GM21786 (cell line): ENCODE data around the gene ROPN1.
A peak's percentile ranks its signal among the peaks of the same experiment; 100 is the strongest.
"Not testable (repeated sequence)": the region's sequence is repeated elsewhere in the genome, so short reads cannot be mapped to it uniquely, and the experiment has no call there.

Experiments used
- ATAC-seq: cut with Tn5 transposase; IDR thresholded peaks from one replicate; pipeline ENCODE4 v1.9.1; 2021; ENCODE audit not compliant: unreplicated experiment

The ROPN1 gene

DNA sequence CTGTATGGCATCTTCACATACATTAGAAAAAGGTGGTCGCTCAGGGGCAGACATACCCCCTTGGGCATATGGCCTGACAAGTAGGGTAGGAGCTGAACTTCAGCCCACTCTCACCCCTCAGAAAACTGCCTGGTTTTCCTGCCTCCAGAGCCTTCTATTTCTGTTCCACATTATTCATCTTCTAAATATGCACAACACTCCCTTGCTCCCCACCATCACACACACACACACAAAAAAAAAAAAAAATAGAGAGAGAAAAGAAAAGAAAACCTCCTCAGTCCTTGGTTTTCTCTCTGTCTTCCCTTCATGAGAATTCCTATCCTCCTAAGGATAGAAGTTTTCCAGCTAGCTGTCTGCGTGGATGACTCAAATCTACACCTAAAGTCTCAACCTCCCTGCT is 5.6 kb upstream of the ROPN1 start:
- no peak for ATAC-seq

DNA sequence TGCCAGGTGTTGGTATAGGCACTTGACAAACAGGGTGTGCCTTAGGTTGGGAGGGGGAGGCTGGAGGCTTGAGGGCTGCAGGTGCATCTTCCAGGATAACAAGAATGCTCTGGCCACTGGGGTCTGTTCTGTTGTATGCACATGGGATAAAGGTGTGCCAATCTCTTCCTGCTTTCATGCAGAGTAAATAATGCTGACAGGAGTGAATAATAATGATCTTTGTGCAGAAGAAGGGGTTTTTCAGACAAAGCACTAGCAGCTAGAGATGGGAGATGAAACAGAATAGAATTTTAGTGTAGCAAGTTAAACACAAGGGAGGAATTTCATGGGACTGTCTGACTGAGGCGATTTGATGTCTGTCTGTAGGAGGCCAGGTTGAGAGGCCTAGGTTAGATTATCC is 1.9 kb upstream of the ROPN1 start:
- ATAC-seq: no peak

DNA sequence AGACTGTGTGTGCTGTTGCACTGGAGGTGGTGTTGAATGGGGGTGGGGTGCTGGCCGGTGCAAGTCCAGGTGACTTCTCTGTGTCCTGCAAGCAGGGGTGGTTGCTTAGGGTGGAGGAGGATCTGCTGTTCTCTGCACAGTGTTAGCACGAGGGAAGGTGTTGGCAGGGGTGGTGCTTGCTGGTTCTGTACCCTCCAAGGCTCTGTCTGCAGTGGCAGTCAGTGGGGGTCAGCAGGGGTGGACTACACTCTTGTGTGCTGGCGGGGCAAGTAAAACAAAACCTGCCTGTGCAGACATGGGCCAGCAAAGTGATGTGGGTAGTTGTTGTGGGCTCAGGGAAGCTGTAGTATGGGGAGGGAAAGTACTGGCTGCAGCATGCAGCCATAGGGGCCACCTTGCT is 5.5 kb downstream of the ROPN1 start:
- no peak for ATAC-seq

- no peak for ATAC-seq
These were observed 7.0 kb downstream of the ROPN1 start for GRCh38 chr3:123984957-123985356.

DNA sequence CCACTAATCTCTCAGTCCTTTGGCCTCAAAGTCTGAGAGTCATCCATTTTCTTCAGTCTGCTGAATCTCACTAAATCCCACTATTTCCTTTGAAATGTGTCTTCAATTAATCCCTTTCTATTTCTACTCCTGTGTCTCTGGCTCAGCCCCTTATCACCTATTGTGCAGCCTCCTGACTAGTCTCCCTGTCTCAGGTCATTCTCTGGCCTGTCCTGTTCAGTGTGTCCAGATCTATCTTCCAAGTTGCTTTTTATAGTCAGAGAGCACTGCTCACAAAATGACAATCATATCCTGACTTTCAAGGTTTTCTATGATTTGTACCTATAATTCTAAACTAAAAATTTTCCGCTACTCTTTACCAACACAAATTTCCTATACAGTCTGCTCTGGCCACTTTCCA is 7.6 kb downstream of the ROPN1 start:
- ATAC-seq: no peak

- ATAC-seq: not testable (repeated sequence)
These were observed 10.6 kb downstream of the ROPN1 start for GRCh38 chr3:123981317-123981716.

DNA sequence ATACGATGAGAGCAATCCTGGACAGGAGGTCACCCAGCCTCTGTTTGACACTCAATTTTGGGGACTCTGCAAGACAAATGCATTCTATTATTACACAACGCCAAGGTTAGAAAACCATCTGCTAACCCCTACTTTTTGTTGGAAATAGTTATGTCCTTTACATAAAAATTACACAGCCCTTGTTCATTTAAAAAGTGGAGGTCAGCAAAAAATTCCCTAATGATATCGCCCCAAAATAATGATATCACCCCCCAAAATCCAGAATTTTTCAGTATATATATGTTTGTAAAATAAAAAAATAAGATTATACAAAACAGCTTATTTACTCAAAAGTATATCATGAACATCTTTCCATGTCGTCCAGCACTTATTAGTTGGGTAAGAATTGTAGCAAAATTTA is 11.4 kb downstream of the ROPN1 start:
- no peak for ATAC-seq

DNA sequence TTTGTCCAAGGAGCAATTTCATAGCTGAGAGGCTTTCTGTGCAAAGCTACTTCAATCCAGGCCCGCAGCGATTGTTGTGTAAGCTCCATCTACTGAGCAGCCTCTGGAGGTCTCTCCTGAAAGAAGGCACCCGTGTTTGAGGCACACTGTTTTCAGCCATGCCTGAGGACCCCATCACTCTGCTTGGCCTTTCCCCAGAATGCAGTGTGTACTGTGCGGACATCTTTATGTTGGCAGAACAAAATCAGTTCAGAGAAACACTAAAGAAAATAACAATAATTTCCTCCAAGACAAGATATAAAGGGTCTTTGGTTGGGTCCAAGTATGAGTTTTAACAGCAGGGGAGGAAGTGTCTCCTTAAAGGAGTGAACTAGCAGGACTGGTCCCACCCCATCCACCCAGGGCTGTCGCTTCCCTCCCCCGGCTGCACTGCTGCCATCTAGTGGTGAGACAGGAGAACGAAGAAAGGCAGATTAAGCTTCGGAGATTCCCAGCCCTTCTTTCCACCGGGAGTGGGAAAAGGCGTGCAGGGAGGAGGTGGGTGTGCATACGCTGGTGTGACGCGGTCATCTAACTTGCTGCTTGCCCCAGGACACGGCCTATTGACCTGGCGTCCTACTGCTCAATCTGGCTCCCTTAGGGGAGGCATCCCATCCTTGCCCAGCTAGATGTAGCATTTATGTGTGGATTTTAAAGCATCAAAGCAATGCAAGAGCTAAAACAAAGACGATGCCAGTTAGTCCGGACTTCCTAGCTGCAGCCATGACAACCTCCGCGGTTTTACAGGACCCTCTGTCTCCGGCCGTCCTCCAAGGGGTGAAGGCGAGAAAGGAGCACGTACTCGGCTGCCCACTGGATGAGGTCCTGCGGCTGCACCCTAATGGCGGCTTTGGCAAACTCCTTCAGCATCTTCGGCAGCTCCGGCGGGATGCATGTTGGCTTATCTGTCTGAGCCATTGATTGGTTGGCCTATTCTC is 12.1 kb downstream of the ROPN1 start:
- ATAC-seq: not testable (repeated sequence)

DNA sequence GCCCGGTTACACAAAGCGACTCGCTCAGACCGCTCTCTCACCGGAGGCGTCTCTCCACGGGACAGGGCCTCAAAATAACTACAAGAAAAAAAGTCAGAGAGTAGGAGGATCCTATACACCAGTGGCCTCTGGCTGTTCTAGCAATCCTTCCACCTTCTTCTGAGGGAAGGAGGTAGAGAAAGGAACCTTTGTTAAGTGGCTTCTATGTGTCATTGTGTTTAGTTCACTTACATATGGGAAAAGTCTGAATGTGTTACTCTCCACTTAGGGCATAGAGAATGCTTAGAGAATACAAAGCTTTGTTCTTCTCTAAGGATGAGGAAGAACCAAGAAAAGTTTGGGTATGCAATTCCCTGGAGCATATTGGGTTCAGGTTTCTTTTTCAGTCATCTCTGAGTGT is 15.0 kb downstream of the ROPN1 start:
- not testable (repeated sequence) for ATAC-seq

DNA sequence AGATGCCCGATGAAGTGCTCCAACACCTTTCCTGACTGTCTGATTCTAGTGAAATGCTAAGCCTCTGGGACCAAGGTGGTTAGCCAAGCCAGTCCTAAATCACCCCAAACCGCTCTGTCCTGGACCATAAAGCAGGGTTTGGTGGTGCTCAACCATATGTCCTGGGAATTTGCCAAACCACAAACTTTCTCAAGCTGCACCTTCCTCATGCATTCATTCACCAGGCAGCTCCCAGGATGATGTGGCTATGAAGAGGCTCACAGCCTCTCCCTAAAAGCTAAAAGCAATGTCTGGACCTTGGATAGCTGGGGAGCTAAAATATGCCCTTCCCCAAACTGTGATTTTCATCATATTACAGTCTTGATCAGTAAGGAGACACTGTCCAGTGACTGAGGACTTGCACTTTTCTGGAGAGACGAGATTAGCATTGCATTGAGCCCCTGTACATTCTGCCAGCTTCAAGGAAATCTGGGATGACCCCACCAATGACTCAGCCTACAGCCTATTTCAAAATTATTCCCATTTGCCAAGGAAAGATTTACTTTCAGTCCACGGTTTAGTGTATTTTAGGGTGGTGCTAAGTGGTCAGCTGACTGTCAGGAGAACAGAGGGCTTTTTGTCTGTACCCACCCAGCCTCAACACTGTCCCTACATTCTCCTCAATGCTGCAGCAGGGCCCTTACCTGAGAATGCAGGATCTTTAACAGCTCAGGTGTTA is 15.6 kb downstream of the ROPN1 start:
- not testable (repeated sequence) for ATAC-seq

- not testable (repeated sequence) for ATAC-seq
These were observed 16.9 kb downstream of the ROPN1 start for GRCh38 chr3:123975030-123975429.

- no peak for ATAC-seq
These were observed 20.5 kb downstream of the ROPN1 start for GRCh38 chr3:123971406-123971805.

- not testable (repeated sequence) for ATAC-seq
These were observed 24.7 kb downstream of the ROPN1 start for GRCh38 chr3:123967260-123967659.

DNA sequence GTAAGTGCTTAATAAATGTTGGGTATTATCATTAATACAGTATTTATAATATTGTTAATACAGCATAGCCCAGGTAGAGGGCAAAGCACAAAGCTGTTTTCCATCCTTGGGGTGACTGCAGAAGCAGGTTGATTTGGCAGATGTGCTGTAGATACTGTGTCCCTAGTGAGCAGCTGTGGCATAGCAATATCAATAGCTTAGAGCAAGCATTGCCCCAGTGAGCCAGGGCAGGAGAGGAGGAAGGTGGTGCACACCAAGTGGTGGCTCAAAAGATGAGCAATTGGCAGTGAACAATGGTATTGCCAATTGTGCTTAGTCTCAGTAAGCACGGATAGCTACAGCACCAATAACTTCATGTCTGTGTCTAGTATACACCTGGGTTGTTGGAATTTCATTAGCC is 25.1 kb downstream of the ROPN1 start:
- ATAC-seq: not testable (repeated sequence)

DNA sequence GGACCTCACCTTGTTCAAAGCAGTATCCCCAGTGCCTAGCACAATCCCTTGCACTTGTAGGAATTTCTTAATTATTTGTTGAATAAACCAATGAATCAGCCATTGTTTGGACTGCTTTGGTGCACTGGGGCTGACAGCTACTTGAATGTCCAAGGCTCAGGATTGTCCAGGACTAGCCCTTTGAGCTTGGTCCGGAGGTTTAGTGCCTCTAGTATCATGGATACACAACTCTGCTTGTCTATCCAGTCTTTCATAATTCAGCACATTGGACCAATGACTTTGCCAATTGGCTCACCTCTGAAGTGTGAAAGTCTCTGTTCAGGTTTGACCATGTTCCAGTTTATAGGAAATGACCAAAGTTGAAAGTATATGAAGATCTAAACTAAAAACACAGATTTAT is 27.1 kb downstream of the ROPN1 start:
- not testable (repeated sequence) for ATAC-seq

DNA sequence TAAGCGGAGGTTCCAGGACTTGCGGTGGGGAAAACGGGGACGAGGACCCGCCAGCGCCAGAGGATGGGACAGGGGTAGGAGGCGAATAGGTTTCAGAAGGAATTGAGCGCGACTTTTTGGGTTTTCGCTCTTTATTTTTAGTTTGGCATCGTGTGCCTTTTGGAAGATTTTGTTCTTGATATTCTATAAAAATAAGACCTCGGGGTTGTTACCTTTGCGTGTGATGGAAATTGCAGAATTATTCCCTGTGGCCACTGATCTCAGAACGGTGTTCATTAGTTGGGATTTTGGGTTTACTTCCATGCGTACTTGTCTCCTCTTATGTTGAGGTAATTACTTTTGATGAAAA is 30.4 kb downstream of the ROPN1 start:
- no peak for ATAC-seq

GRCh38 chr3:123960781-123961507 is 31.0 kb downstream of the ROPN1 start, which contains the start of gene CCDC14:
Gene CCDC14, minus strand, starts transcription at chr3:123961229. Its CDS starts 56 bp downstream, at chr3:123961173.
- ATAC-seq: peak; percentile 76

DNA sequence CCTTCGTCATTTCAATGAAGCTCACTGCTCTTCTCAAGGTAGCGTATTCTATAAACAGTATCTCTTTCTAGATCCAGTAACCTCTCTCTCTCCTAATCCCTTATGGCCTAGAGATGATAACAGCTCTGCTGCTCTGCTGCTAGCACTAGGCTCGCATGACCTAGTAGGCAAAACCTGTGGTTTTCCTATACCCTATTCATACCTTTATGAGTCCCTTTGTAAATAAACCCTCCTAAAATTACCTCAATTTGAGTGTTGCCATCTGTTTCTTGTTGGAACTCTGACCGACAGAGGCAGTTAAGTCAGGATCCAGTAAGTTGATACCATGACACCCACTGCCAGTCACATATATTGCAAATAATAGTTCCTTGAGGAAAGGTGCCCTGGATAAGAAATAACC is 38.2 kb downstream of the ROPN1 start:
- ATAC-seq: peak; percentile 89

DNA sequence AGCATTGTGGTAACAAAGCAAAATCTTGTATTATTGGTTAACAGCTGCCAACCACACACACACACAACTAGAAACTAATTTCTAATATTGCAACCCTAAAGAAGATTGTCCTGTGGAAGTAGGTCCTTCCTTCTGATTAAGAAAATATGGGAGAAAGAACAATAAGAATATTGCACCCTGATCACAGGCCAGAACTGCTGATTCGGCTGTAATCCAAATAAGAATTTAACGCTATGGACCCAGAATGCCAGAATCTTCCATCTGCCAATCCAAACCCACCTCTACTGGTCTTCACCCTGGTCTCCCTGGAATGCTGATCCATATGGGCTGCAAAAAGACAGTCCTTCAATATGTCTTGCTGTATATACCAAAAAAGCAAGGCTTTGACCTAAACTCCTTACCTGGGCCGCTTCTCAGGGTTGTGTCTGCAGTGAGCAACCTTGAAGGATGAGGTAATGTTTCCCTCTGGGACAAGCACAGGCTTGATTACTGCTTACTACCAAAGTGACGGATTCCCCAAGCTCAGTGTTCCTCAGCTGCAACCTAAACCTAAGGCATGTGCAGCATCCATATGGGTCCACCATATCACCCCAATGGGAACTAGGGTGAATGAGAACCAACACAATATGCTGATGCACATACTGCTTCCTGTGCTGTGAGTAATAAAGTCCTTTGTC is 38.9 kb downstream of the ROPN1 start:
- peak; percentile 12 for ATAC-seq

- no peak for ATAC-seq
These were observed 40.1 kb downstream of the ROPN1 start for GRCh38 chr3:123951522-123952447.
